HepG2 (cell line): ENCODE data around the gene APLP1. TPM values are rescaled to one million over a fixed set of nuclear protein-coding genes. Genes with fewer than 3 reads are reported as not detected.
A peak's percentile ranks its signal among the peaks of the same experiment; 100 is the strongest.

Experiments
- ARHGAP35 ChIP-seq: sonication (generic); formaldehyde crosslinking; IDR thresholded peaks from 2 replicates; pipeline ENCODE4 v1.9.0; 2022; ENCODE audit warnings: mild to moderate bottlenecking, inconsistent platforms, moderate library complexity, missing genetic modification reagents, borderline replicate concordance
- CBFB ChIP-seq: sonication (generic); formaldehyde crosslinking; IDR thresholded peaks from 2 replicates; pipeline ENCODE4 v1.4.0; 2020; ENCODE audit warnings: missing genetic modification reagents
- ETV5 ChIP-seq: IDR thresholded peaks from 2 replicates; pipeline ENCODE4 v1.6.1; 2018; ENCODE audit warnings: missing biosample characterization, missing genetic modification reagents, inconsistent platforms, borderline replicate concordance
- GTF3A ChIP-seq: sonication (generic); formaldehyde crosslinking; conservative IDR thresholded peaks from 2 replicates; pipeline ENCODE4 v1.4.0; 2020; ENCODE audit warnings: mild to moderate bottlenecking, missing genetic modification reagents
- HOXA5 ChIP-seq: sonication (generic); formaldehyde crosslinking; IDR thresholded peaks from 2 replicates; pipeline ENCODE4 v1.4.0; 2020; ENCODE audit warnings: missing genetic modification reagents
- MAX ChIP-seq: IDR thresholded peaks from 2 replicates; pipeline ENCODE4 v1.6.1; 2012; ENCODE audit warnings: inconsistent platforms
- MZF1 ChIP-seq: sonication (generic); formaldehyde crosslinking; IDR thresholded peaks from 2 replicates; pipeline ENCODE4 v1.8.1; 2023; ENCODE audit warnings: mild to moderate bottlenecking, missing genetic modification reagents, borderline replicate concordance
- NFE2L2 ChIP-seq: fragments of 150-350 bp; IDR thresholded peaks from 2 replicates; pipeline ENCODE4 v1.6.1; 2014; ENCODE audit warnings: low read length
- PHF21A ChIP-seq: sonication (generic); formaldehyde crosslinking; IDR thresholded peaks from 2 replicates; pipeline ENCODE4 v1.5.0; 2020; ENCODE audit warnings: mild to moderate bottlenecking, missing genetic modification reagents
- RARA ChIP-seq: IDR thresholded peaks from 2 replicates; pipeline ENCODE4 v1.6.1; 2016; ENCODE audit warnings: missing genetic modification reagents, missing compliant biosample characterization
- SATB2 ChIP-seq: sonication (generic); formaldehyde crosslinking; IDR thresholded peaks from 2 replicates; pipeline ENCODE4 v1.5.0; 2020; ENCODE audit warnings: missing genetic modification reagents
- TFDP1 ChIP-seq: IDR thresholded peaks from 2 replicates; pipeline ENCODE4 v1.6.1; 2016; ENCODE audit warnings: missing compliant biosample characterization, missing genetic modification reagents, borderline replicate concordance
- TGIF2 ChIP-seq: IDR thresholded peaks from 2 replicates; pipeline ENCODE4 v1.6.1; 2016; ENCODE audit warnings: control low read depth, missing compliant biosample characterization
- ZFP36 ChIP-seq: fragments of 150-350 bp; IDR thresholded peaks from 2 replicates; pipeline ENCODE4 v1.6.1; 2018; ENCODE audit warnings: borderline replicate concordance, low read length, low read depth; ENCODE audit not compliant: partially characterized antibody
- ZNF598 ChIP-seq: sonication (generic); formaldehyde crosslinking; IDR thresholded peaks from 2 replicates; pipeline ENCODE4 v1.5.1; 2020; ENCODE audit warnings: mild to moderate bottlenecking, missing genetic modification reagents, borderline replicate concordance
- ZNF710 ChIP-seq: sonication (generic); formaldehyde crosslinking; IDR thresholded peaks from 2 replicates; pipeline ENCODE4 v1.5.0; 2020; ENCODE audit warnings: mild to moderate bottlenecking, missing genetic modification reagents, borderline replicate concordance
- ZNF749 ChIP-seq: sonication (generic); formaldehyde crosslinking; IDR thresholded peaks from 2 replicates; pipeline ENCODE4 v1.8.0; 2022; ENCODE audit warnings: mild to moderate bottlenecking, missing genetic modification reagents, moderate library complexity, borderline replicate concordance
- polyA plus RNA-seq, 8 experiments: library from polyadenylated mRNA; depleted of rRNA in 3 of 8; stranded (reverse) in 7 of 8; unstranded in 1 of 8; fragments of >200 nt; fragmentation: Illumina TruSeq in 4 of 8; extraction: Trizol in 4 of 8; gene quantifications; 2 replicates each; pipeline versions ENCODE4 v1.2.1 to v1.2.3, GENCODE V29; 2011 to 2016; ENCODE audit warnings: low read depth in 4 of 8, missing spikeins in 1 of 8, mixed read lengths in 1 of 8; ENCODE audit not compliant: insufficient read depth in 1 of 8
- total RNA-seq, 5 experiments: library from RNA; depleted of rRNA; stranded (reverse); fragments of >200 nt; fragmentation: Illumina TruSeq; extraction: Trizol; gene quantifications; 2 replicates each; pipeline ENCODE4 v1.2.3, GENCODE V29; 2016; ENCODE audit warnings: low read depth in 1 of 5
- TF ChIP-seq, protein P1 (sequence below): IDR thresholded peaks from 2 replicates; pipeline ENCODE4 v1.6.1; 2016
- TF ChIP-seq, protein P2 (sequence below): sonication (generic); formaldehyde crosslinking; IDR thresholded peaks from 2 replicates; pipeline ENCODE4 v1.4.0; 2020; ENCODE audit warnings: missing genetic modification reagents, low read depth, mild to moderate bottlenecking, borderline replicate concordance
- TF ChIP-seq, protein P3 (sequence below): sonication (generic); formaldehyde crosslinking; IDR thresholded peaks from 2 replicates; pipeline ENCODE4 v1.4.0; 2020; ENCODE audit warnings: mild to moderate bottlenecking, missing genetic modification reagents
- TF ChIP-seq, protein P4 (sequence below): sonication (generic); formaldehyde crosslinking; IDR thresholded peaks from 2 replicates; pipeline ENCODE4 v1.4.0; 2020; ENCODE audit warnings: mild to moderate bottlenecking, low read depth, missing genetic modification reagents

The APLP1 gene
- total and polyA plus RNA-seq, 2 of the 13 experiments (the other 11 are each of a cell fraction or from before 2014, with no cell fraction given), result 2.0 to 2.9 TPM

- TF ChIP-seq ZNF598 (CRISPR knock-in tag) (no peak), MAX (peak; percentile 68), MZF1 (CRISPR knock-in tag) (no peak), PHF21A (CRISPR knock-in tag) (no peak), ZNF710 (CRISPR knock-in tag) (no peak), ZNF749 (CRISPR knock-in tag) (no peak), NFE2L2 (no peak), ARHGAP35 (CRISPR knock-in tag) (no peak), ZFP36 (no peak), TGIF2 (CRISPR knock-in tag) (peak; percentile 47; the same call in 1 of the 2 replicates), RARA (no peak), CBFB (CRISPR knock-in tag) (0 out of 2 replicates have a peak, but pooled peaks have one; percentile 30), TFDP1 (peak; percentile 54; the same call in 1 of the 2 replicates), ETV5 (CRISPR knock-in tag) (peak; percentile 88), HOXA5 (CRISPR knock-in tag) (no peak), GTF3A (CRISPR knock-in tag) (no peak), SATB2 (CRISPR knock-in tag) (no peak)
- TF ChIP-seq, protein P1, sequence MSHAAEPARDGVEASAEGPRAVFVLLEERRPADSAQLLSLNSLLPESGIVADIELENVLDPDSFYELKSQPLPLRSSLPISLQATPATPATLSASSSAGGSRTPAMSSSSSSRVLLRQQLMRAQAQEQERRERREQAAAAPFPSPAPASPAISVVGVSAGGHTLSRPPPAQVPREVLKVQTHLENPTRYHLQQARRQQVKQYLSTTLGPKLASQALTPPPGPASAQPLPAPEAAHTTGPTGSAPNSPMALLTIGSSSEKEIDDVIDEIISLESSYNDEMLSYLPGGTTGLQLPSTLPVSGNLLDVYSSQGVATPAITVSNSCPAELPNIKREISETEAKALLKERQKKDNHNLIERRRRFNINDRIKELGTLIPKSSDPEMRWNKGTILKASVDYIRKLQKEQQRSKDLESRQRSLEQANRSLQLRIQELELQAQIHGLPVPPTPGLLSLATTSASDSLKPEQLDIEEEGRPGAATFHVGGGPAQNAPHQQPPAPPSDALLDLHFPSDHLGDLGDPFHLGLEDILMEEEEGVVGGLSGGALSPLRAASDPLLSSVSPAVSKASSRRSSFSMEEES (CRISPR knock-in tag), result 0 out of 2 replicates have a peak, but pooled peaks have one; percentile 42
- TF ChIP-seq, protein P2, sequence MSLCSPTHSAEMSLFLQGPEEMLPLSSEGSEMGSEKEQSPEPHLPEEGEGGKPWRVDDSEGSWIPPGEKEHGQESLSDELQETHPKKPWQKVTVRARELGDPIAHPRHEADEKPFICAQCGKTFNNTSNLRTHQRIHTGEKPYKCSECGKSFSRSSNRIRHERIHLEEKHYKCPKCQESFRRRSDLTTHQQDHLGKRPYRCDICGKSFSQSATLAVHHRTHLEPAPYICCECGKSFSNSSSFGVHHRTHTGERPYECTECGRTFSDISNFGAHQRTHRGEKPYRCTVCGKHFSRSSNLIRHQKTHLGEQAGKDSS, result 0 out of 2 replicates have a peak, but pooled peaks have one; percentile 22
- TF ChIP-seq, protein P3, sequence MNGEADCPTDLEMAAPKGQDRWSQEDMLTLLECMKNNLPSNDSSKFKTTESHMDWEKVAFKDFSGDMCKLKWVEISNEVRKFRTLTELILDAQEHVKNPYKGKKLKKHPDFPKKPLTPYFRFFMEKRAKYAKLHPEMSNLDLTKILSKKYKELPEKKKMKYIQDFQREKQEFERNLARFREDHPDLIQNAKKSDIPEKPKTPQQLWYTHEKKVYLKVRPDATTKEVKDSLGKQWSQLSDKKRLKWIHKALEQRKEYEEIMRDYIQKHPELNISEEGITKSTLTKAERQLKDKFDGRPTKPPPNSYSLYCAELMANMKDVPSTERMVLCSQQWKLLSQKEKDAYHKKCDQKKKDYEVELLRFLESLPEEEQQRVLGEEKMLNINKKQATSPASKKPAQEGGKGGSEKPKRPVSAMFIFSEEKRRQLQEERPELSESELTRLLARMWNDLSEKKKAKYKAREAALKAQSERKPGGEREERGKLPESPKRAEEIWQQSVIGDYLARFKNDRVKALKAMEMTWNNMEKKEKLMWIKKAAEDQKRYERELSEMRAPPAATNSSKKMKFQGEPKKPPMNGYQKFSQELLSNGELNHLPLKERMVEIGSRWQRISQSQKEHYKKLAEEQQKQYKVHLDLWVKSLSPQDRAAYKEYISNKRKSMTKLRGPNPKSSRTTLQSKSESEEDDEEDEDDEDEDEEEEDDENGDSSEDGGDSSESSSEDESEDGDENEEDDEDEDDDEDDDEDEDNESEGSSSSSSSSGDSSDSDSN (CRISPR knock-in tag), result peak; percentile 66
- TF ChIP-seq, protein P4, sequence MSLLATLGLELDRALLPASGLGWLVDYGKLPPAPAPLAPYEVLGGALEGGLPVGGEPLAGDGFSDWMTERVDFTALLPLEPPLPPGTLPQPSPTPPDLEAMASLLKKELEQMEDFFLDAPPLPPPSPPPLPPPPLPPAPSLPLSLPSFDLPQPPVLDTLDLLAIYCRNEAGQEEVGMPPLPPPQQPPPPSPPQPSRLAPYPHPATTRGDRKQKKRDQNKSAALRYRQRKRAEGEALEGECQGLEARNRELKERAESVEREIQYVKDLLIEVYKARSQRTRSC, result no peak
These were observed 35.3 kb downstream of the APLP1 start (continued) for GRCh38 chr19:35903550-35904179.
